Upper lobe of left lung (tissue), 6 donors: ENCODE measurements around the gene PRAC1. TPM values are rescaled to one million over a fixed set of nuclear protein-coding genes. Genes with fewer than 3 reads are reported as not detected.

Experiments used
- ATAC-seq, 2 donors: fragments of 200-7000 bp; cut with Tn5 transposase; one replicate each; pipeline ENCODE4 v1.9.1; 2022; ENCODE audit warnings: mild to moderate bottlenecking in 2 of 2, moderate library complexity in 2 of 2; ENCODE audit not compliant: low FRiP score in 2 of 2
- DNase-seq, 2 donors: peaks; one replicate each; pipeline ENCODE4 v3.0.0-alpha.2; 2019 to 2020
- H3K27ac ChIP-seq, 4 donors: fragments of 200-600 bp; sonication (generic); one replicate each; pipeline ENCODE4 v1.5.1; 2016 to 2019
- H3K27me3 ChIP-seq, 4 donors: fragments of 200-600 bp; sonication (generic); one replicate each; pipeline ENCODE4 v1.5.1; 2017 to 2019
- H3K36me3 ChIP-seq, 4 donors: fragments of 200-600 bp; sonication (generic); one replicate each; pipeline ENCODE4 v1.5.1; 2016 to 2019
- H3K4me1 ChIP-seq, 4 donors: fragments of 200-600 bp; sonication (generic); one replicate each; pipeline ENCODE4 v1.5.1; 2018 to 2019
- H3K4me3 ChIP-seq, 4 donors: fragments of 200-600 bp; sonication (generic); one replicate each; pipeline ENCODE4 v1.5.1; 2017 to 2019; ENCODE audit warnings: mild to moderate bottlenecking in 2 of 4, moderate library complexity in 1 of 4
- H3K9me3 ChIP-seq, 4 donors: fragments of 200-600 bp; sonication (generic); one replicate each; pipeline ENCODE4 v1.5.1; 2018 to 2019
- EP300 ChIP-seq, 4 donors: sonication (generic); formaldehyde crosslinking; IDR thresholded peaks; one replicate each; pipeline ENCODE4 v1.5.1; 2017; ENCODE audit warnings: antibody characterized with exemption in 4 of 4, control low read depth in 2 of 4
- POLR2A ChIP-seq, 4 donors: fragments of 450-650 bp; IDR thresholded peaks; one replicate each; pipeline ENCODE4 v1.5.1; 2016 to 2017; ENCODE audit warnings: antibody characterized with exemption in 4 of 4, mild to moderate bottlenecking in 2 of 4
- POLR2AphosphoS5 ChIP-seq, 2 donors: sonication (generic); formaldehyde crosslinking; IDR thresholded peaks; one replicate each; pipeline ENCODE4 v1.5.1; 2017; ENCODE audit warnings: antibody characterized with exemption in 2 of 2
- WGBS, 2 donors: methylation state at CpG; one replicate each; pipeline ENCODE4 v1.1.5; 2017 to 2018; 5-methylcytosine and 5-hydroxymethylcytosine counted together
- total RNA-seq, 6 donors: library from RNA; depleted of rRNA in 4 of 6; stranded (reverse); fragments of >200 nt in 4 of 6; gene quantifications; one replicate each; pipeline versions ENCODE4 v1.1.0 to v1.2.1, GENCODE V29; 2016 to 2021
- TF ChIP-seq, protein P1 (sequence below), 6 experiments: fragments of 450-650 bp in 4 of 6; fragments of 200-600 bp in 2 of 6; sonication (generic) in 2 of 6; IDR thresholded peaks; one replicate each; pipeline ENCODE4 v1.5.1; 2016 to 2019; ENCODE audit warnings: antibody characterized with exemption in 6 of 6
- donor health status: DM: no; HTN: no; CAD: no; lungs with moderate emphysema.
- donor health status: DM: no; HTN: yes; CAD: no; lungs with severe emphysema.

Gene PRAC1
- total RNA-seq, 6 donors from 2014 or later: not detected

DNA sequence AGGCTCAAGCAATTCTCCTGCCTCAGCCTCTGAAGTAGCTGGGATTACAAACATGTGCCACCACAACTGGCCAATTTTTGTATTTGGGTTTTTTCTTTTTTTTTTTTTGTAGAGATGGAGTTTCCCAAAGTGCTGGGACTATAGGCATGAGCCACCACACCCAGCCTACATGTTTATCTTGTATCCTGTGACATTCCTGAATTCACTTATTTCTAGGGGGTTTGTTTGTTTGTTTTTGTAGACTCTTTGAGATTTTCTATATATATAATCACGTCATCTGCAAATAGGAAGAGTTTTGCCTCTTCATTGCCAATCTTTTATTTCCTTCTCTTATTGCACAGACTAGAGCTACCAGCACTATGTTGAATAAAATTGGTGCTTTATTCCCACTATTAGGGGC, 29.1 kb downstream of the PRAC1 start:
- WGBS, 2 donors: 29 to 42% methylated on average over 1 of the region's 1 CpG
- ATAC-seq: no peak
- Histone ChIP-seq H3K9me3 (peaks cover 0 to 6% (median 2%) of the 10 kb centered on the region in 4 donors), H3K36me3 (no peaks in the 10 kb centered on the region), H3K27ac (no peak overlapping the region), H3K27me3 (no peaks in the 10 kb centered on the region), H3K4me1 (no peaks in the 10 kb centered on the region), H3K4me3 (no peak overlapping the region)
- TF ChIP-seq, protein P1, sequence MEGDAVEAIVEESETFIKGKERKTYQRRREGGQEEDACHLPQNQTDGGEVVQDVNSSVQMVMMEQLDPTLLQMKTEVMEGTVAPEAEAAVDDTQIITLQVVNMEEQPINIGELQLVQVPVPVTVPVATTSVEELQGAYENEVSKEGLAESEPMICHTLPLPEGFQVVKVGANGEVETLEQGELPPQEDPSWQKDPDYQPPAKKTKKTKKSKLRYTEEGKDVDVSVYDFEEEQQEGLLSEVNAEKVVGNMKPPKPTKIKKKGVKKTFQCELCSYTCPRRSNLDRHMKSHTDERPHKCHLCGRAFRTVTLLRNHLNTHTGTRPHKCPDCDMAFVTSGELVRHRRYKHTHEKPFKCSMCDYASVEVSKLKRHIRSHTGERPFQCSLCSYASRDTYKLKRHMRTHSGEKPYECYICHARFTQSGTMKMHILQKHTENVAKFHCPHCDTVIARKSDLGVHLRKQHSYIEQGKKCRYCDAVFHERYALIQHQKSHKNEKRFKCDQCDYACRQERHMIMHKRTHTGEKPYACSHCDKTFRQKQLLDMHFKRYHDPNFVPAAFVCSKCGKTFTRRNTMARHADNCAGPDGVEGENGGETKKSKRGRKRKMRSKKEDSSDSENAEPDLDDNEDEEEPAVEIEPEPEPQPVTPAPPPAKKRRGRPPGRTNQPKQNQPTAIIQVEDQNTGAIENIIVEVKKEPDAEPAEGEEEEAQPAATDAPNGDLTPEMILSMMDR (IDR thresholded peaks at IDR 0.05): no peak
- no peak for TF ChIP-seq POLR2AphosphoS5 (IDR thresholded peaks at IDR 0.05)
- TF ChIP-seq EP300 (IDR thresholded peaks at IDR 0.05): no peak
- TF ChIP-seq POLR2A (IDR thresholded peaks at IDR 0.05): no peak
- DNase-seq: no peak

DNA sequence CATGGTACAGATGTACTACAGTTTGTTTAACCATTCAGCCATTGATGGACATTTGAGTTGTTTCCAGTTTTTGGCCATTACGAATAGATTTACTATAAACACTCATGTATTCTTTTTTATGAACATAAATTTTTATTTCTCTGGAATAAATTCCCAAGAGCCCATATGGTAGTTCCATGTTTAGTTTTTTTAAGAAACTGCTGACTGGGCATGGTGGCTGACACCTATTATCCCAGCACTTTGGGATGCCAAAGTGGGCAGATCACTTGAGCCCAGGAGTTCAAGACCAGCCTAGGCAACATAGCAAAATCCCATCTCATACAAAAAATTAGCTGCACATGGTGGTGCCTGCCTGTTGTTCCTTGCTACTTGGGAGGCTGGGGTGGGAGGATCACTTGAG, 30.3 kb downstream of the PRAC1 start:
- Histone ChIP-seq H3K9me3 (peaks cover 0 to 6% (median 2%) of the 10 kb centered on the region in 4 donors), H3K4me1 (no peaks in the 10 kb centered on the region), H3K4me3 (no peak overlapping the region), H3K27ac (no peak overlapping the region), H3K27me3 (no peaks in the 10 kb centered on the region), H3K36me3 (no peaks in the 10 kb centered on the region)
- no peak for ATAC-seq
- DNase-seq: no peak
- 82 to 85% methylated on average over 1 of the region's 1 CpG for WGBS, 2 donors
- no peak for TF ChIP-seq EP300 (IDR thresholded peaks at IDR 0.05)
- TF ChIP-seq POLR2AphosphoS5 (IDR thresholded peaks at IDR 0.05): no peak
- no peak for TF ChIP-seq POLR2A (IDR thresholded peaks at IDR 0.05)
- TF ChIP-seq, protein P1 (IDR thresholded peaks at IDR 0.05): no peak

DNA sequence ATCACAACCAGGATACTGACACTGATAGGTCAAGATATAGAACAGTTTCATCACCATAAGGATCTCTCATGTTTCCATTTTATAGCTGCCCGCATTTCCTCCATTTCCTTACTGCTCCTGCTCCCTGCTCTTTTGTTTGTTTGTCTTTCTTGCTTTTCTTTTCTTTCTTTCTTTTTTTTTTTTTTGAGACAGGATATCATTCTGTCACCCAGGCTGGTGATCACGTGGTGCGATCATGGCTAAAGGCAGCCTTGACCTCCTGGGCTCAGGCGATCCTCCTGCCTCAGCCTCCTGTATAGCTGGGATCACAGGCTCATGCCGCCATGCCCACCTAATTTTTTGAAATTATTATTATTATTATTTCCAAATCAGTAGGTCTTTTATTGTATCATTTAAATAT, 31.7 kb downstream of the PRAC1 start:
- 78 to 84% methylated on average over 5 of the region's 5 CpGs for WGBS, 2 donors
- H3K9me3 ChIP-seq: peaks cover 0 to 6% (median 2%) of the 10 kb centered on the region in 4 donors
- H3K4me3 ChIP-seq: no peak overlapping the region
- no peak for DNase-seq
- no peak for ATAC-seq
- no peak overlapping the region for H3K27ac ChIP-seq
- H3K36me3 ChIP-seq: no peaks in the 10 kb centered on the region
- H3K27me3 ChIP-seq: no peaks in the 10 kb centered on the region
- TF ChIP-seq EP300 (IDR thresholded peaks at IDR 0.05): no peak
- TF ChIP-seq, protein P1 (IDR thresholded peaks at IDR 0.05): no peak
- no peak for TF ChIP-seq POLR2AphosphoS5 (IDR thresholded peaks at IDR 0.05)
- TF ChIP-seq POLR2A (IDR thresholded peaks at IDR 0.05): no peak
- H3K4me1 ChIP-seq: no peaks in the 10 kb centered on the region

DNA sequence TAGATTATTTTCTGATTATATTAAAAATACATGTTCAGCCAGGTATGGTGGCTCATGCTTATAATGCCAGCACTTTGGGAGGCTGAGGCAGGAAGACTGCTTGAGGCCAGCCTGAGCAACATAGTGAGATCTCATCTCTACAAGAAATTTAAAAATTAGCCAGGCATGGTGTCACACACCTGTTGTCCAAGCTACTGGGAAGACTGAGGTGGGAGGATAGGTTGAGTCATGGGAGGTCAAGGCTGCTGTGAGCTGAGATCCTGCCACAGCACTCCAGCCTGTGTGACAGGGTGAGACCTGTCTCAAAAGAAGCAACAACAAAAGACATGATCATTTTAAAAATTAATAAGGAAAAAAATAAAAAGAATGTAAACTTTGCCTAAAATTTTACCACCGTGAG, 40.7 kb downstream of the PRAC1 start:
- Histone ChIP-seq H3K4me3 (no peak overlapping the region), H3K36me3 (no peaks in the 10 kb centered on the region), H3K27me3 (peaks cover 0 to 9% (median 0%) of the 10 kb centered on the region in 4 donors), H3K27ac (no peak overlapping the region), H3K9me3 (no peaks in the 10 kb centered on the region), H3K4me1 (peaks cover 4 to 7% (median 5%) of the 10 kb centered on the region in 4 donors)
- ATAC-seq: no peak
- no peak for TF ChIP-seq EP300 (IDR thresholded peaks at IDR 0.05)
- no peak for TF ChIP-seq POLR2AphosphoS5 (IDR thresholded peaks at IDR 0.05)
- TF ChIP-seq, protein P1 (IDR thresholded peaks at IDR 0.05): no peak
- no peak for TF ChIP-seq POLR2A (IDR thresholded peaks at IDR 0.05)
- WGBS, 2 donors: 90 to 96% methylated on average over 1 of the region's 1 CpG
- DNase-seq: no peak

DNA sequence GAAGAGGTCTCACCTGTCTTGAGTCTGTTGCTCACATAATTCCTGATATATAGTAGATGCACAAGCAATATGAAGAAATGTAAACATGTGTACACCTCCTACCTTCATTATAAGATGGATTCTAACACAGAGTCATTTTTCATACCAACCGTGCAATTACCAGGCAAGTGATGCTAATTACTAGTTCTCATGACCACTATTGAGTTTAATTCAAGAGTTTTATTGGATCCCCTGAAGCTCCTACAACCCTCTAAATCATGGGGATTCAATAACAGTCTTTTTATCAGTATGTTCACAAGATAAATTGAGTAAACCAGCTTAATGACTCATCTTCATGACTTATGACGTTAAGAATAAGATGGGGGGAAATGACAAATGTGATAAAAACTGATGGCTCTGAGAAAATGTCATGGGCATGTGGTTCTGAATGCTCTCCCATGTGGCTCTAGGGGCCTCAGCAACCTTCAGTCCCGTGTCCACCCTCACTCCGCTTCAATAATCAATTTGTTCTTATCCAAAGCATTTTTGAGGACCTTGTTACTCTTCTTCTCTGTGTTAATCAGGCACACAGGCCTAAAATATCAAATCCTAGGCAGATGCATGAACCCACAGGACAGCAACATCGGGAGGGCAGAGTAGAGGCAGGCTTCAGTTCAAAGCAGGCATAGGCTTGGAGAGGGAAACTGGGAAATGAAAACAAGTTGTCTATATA, 42.8 kb downstream of the PRAC1 start:
- no peaks in the 10 kb centered on the region for H3K36me3 ChIP-seq
- DNase-seq (no peak), ATAC-seq (no peak)
- no peak for TF ChIP-seq POLR2AphosphoS5 (IDR thresholded peaks at IDR 0.05)
- no peak for TF ChIP-seq EP300 (IDR thresholded peaks at IDR 0.05)
- TF ChIP-seq POLR2A (IDR thresholded peaks at IDR 0.05): no peak
- TF ChIP-seq, protein P1 (IDR thresholded peaks at IDR 0.05): no peak
- H3K9me3 ChIP-seq: no peaks in the 10 kb centered on the region
- H3K27ac ChIP-seq: no peak overlapping the region
- peaks cover 0 to 9% (median 0%) of the 10 kb centered on the region in 4 donors for H3K27me3 ChIP-seq
- 82 to 89% methylated on average over 5 of the region's 5 CpGs for WGBS, 2 donors
- no peak overlapping the region for H3K4me3 ChIP-seq
- H3K4me1 ChIP-seq: peaks cover 4 to 7% (median 5%) of the 10 kb centered on the region in 4 donors
